HEK293 (cell line): ENCODE data around the gene DCUN1D2.

Experiments used
- GLIS1 ChIP-seq: fragments of 450-650 bp; formaldehyde crosslinking; IDR thresholded peaks from 2 replicates; pipeline ENCODE4 v1.5.1; 2016; ENCODE audit warnings: missing biosample characterization, missing genetic modification characterization
- KLF10 ChIP-seq: fragments of 450-650 bp; IDR thresholded peaks from 2 replicates; pipeline ENCODE4 v1.5.1; 2018; ENCODE audit warnings: missing biosample characterization, mild to moderate bottlenecking, missing genetic modification characterization
- MYNN ChIP-seq: fragments of 450-650 bp; formaldehyde crosslinking; IDR thresholded peaks from 2 replicates; pipeline ENCODE4 v1.5.1; 2016; ENCODE audit warnings: missing biosample characterization, missing genetic modification characterization, borderline replicate concordance
- YY2 ChIP-seq: fragments of 450-650 bp; formaldehyde crosslinking; IDR thresholded peaks from 2 replicates; pipeline ENCODE4 v1.5.1; 2016; ENCODE audit warnings: missing biosample characterization, missing genetic modification characterization
- ZFP41 ChIP-seq: fragments of 450-650 bp; formaldehyde crosslinking; IDR thresholded peaks from 2 replicates; pipeline ENCODE4 v1.5.1; 2016; ENCODE audit warnings: missing biosample characterization, missing genetic modification characterization, borderline replicate concordance
- ZNF146 ChIP-seq: fragments of 450-650 bp; formaldehyde crosslinking; IDR thresholded peaks from 2 replicates; pipeline ENCODE4 v1.5.1; 2016; ENCODE audit warnings: missing biosample characterization, missing genetic modification characterization
- ZNF211 ChIP-seq: fragments of 450-650 bp; formaldehyde crosslinking; IDR thresholded peaks from 2 replicates; pipeline ENCODE4 v1.5.1; 2016; ENCODE audit warnings: low read depth, missing biosample characterization, missing genetic modification characterization
- ZNF24 ChIP-seq: fragments of 450-650 bp; formaldehyde crosslinking; IDR thresholded peaks from 2 replicates; pipeline ENCODE4 v1.5.1; 2016; ENCODE audit warnings: missing biosample characterization, missing genetic modification characterization
- ZNF555 ChIP-seq: fragments of 450-650 bp; formaldehyde crosslinking; conservative IDR thresholded peaks from 2 replicates; pipeline ENCODE4 v1.5.1; 2017; ENCODE audit warnings: missing biosample characterization, mild to moderate bottlenecking, missing genetic modification characterization, inconsistent platforms
- ZNF76 ChIP-seq: fragments of 450-650 bp; formaldehyde crosslinking; IDR thresholded peaks from 2 replicates; pipeline ENCODE4; 2016; ENCODE audit warnings: low read depth, missing biosample characterization, missing genetic modification characterization, borderline replicate concordance
- ZNF837 ChIP-seq: fragments of 450-650 bp; formaldehyde crosslinking; IDR thresholded peaks from 2 replicates; pipeline ENCODE4 v1.5.1; 2016; ENCODE audit warnings: missing biosample characterization, missing genetic modification characterization
- ZXDB ChIP-seq: fragments of 450-650 bp; formaldehyde crosslinking; IDR thresholded peaks from 2 replicates; pipeline ENCODE4 v1.5.1; 2016; ENCODE audit warnings: missing biosample characterization, missing genetic modification characterization
- TF ChIP-seq, protein P1 (sequence below): fragments of 450-650 bp; formaldehyde crosslinking; IDR thresholded peaks from 2 replicates; pipeline ENCODE4 v1.5.1; 2016; ENCODE audit warnings: missing biosample characterization, missing genetic modification characterization, low read depth
- TF ChIP-seq, protein P2 (sequence below): fragments of 450-650 bp; formaldehyde crosslinking; IDR thresholded peaks from 2 replicates; pipeline ENCODE4 v1.5.1; 2016; ENCODE audit warnings: missing biosample characterization, missing genetic modification characterization
- TF ChIP-seq, protein P3 (sequence below): IDR thresholded peaks from 2 replicates; pipeline ENCODE4 v1.6.1; 2011; ENCODE audit warnings: mild to moderate bottlenecking, low read depth, low read length, borderline replicate concordance
- TF ChIP-seq, protein P4 (sequence below): fragments of 450-650 bp; formaldehyde crosslinking; IDR thresholded peaks from 2 replicates; pipeline ENCODE4 v1.5.1; 2016; ENCODE audit warnings: missing biosample characterization, missing genetic modification characterization
- TF ChIP-seq, protein P5 (sequence below): fragments of 450-650 bp; formaldehyde crosslinking; IDR thresholded peaks from 2 replicates; pipeline ENCODE4 v1.5.1; 2016; ENCODE audit warnings: missing biosample characterization, missing genetic modification characterization
- TF ChIP-seq, protein P6 (sequence below): fragments of 450-650 bp; formaldehyde crosslinking; IDR thresholded peaks from 2 replicates; pipeline ENCODE4 v1.5.1; 2016; ENCODE audit warnings: missing biosample characterization, missing genetic modification characterization, borderline replicate concordance
- TF ChIP-seq, protein P7 (sequence below): fragments of 450-650 bp; formaldehyde crosslinking; IDR thresholded peaks from 2 replicates; pipeline ENCODE4 v1.5.1; 2016; ENCODE audit warnings: missing biosample characterization, missing genetic modification characterization, borderline replicate concordance

DCUN1D2 gene

DNA sequence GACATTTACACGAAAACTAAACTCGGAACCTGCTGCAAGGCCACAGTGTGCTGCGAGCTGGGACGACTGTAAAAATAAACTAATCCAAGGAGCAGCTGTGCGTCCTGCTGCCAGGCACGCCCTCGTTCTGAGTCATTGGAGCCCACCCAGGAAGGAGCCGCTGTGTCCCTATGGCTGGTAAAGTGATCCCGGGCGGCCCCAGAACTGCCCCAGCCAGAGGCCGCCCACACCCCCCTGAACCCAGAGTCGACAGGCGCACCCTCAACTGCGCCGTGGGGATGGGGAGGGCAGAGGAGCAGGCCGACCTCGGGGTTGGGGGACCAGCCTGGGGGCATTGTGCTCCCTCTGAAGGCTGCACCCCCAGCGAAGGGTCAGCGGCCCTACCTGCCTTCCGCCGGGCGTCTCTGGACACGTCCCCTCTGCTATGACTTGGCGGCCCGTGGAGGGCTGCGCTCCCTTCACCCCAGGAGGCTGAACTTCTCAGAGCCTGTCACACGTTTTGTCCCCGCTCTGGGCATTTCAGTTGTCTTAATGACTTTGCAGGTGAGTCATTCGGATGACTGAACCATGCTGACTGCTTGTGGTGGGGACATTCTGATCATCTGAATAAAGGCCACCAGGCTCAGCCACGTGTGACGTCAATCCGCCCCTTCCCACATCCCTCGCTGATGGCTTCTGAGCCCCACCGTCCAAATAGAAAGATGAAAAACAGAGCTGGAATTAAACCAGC lies 79.9 kb downstream of the DCUN1D2 start (continued):
- TF ChIP-seq, protein P1, sequence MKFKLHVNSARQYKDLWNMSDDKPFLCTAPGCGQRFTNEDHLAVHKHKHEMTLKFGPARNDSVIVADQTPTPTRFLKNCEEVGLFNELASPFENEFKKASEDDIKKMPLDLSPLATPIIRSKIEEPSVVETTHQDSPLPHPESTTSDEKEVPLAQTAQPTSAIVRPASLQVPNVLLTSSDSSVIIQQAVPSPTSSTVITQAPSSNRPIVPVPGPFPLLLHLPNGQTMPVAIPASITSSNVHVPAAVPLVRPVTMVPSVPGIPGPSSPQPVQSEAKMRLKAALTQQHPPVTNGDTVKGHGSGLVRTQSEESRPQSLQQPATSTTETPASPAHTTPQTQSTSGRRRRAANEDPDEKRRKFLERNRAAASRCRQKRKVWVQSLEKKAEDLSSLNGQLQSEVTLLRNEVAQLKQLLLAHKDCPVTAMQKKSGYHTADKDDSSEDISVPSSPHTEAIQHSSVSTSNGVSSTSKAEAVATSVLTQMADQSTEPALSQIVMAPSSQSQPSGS: peak; percentile 42; the same call in 1 of the 2 replicates
- TF ChIP-seq KLF10 (tag by site-specific recombination) (0 out of 2 replicates have a peak, but pooled peaks have one; percentile 15), ZNF146 (no peak), ZNF76 (tag by site-specific recombination) (no peak), ZFP41 (tag by site-specific recombination) (no peak), ZNF211 (tag by site-specific recombination) (no peak), GLIS1 (tag by site-specific recombination) (peak; percentile 94), ZNF24 (tag by site-specific recombination) (peak; percentile 64), ZXDB (tag by site-specific recombination) (no peak), MYNN (0 out of 2 replicates have a peak, but pooled peaks have one; percentile 11), ZNF837 (tag by site-specific recombination) (no peak), YY2 (tag by site-specific recombination) (no peak), ZNF555 (no peak)
- TF ChIP-seq, protein P2, sequence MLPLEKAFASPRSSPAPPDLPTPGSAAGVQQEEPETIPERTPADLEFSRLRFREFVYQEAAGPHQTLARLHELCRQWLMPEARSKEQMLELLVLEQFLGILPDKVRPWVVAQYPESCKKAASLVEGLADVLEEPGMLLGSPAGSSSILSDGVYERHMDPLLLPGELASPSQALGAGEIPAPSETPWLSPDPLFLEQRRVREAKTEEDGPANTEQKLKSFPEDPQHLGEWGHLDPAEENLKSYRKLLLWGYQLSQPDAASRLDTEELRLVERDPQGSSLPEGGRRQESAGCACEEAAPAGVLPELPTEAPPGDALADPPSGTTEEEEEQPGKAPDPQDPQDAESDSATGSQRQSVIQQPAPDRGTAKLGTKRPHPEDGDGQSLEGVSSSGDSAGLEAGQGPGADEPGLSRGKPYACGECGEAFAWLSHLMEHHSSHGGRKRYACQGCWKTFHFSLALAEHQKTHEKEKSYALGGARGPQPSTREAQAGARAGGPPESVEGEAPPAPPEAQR (tag by site-specific recombination): no peak
- TF ChIP-seq, protein P3, sequence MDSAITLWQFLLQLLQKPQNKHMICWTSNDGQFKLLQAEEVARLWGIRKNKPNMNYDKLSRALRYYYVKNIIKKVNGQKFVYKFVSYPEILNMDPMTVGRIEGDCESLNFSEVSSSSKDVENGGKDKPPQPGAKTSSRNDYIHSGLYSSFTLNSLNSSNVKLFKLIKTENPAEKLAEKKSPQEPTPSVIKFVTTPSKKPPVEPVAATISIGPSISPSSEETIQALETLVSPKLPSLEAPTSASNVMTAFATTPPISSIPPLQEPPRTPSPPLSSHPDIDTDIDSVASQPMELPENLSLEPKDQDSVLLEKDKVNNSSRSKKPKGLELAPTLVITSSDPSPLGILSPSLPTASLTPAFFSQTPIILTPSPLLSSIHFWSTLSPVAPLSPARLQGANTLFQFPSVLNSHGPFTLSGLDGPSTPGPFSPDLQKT: no peak
- TF ChIP-seq, protein P4, sequence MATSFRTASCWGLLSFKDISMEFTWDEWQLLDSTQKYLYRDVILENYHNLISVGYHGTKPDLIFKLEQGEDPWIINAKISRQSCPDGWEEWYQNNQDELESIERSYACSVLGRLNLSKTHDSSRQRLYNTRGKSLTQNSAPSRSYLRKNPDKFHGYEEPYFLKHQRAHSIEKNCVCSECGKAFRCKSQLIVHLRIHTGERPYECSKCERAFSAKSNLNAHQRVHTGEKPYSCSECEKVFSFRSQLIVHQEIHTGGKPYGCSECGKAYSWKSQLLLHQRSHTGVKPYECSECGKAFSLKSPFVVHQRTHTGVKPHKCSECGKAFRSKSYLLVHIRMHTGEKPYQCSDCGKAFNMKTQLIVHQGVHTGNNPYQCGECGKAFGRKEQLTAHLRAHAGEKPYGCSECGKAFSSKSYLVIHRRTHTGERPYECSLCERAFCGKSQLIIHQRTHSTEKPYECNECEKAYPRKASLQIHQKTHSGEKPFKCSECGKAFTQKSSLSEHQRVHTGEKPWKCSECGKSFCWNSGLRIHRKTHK: no peak
- TF ChIP-seq, protein P5, sequence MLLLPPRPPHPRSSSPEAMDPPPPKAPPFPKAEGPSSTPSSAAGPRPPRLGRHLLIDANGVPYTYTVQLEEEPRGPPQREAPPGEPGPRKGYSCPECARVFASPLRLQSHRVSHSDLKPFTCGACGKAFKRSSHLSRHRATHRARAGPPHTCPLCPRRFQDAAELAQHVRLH: no peak
- TF ChIP-seq, protein P6, sequence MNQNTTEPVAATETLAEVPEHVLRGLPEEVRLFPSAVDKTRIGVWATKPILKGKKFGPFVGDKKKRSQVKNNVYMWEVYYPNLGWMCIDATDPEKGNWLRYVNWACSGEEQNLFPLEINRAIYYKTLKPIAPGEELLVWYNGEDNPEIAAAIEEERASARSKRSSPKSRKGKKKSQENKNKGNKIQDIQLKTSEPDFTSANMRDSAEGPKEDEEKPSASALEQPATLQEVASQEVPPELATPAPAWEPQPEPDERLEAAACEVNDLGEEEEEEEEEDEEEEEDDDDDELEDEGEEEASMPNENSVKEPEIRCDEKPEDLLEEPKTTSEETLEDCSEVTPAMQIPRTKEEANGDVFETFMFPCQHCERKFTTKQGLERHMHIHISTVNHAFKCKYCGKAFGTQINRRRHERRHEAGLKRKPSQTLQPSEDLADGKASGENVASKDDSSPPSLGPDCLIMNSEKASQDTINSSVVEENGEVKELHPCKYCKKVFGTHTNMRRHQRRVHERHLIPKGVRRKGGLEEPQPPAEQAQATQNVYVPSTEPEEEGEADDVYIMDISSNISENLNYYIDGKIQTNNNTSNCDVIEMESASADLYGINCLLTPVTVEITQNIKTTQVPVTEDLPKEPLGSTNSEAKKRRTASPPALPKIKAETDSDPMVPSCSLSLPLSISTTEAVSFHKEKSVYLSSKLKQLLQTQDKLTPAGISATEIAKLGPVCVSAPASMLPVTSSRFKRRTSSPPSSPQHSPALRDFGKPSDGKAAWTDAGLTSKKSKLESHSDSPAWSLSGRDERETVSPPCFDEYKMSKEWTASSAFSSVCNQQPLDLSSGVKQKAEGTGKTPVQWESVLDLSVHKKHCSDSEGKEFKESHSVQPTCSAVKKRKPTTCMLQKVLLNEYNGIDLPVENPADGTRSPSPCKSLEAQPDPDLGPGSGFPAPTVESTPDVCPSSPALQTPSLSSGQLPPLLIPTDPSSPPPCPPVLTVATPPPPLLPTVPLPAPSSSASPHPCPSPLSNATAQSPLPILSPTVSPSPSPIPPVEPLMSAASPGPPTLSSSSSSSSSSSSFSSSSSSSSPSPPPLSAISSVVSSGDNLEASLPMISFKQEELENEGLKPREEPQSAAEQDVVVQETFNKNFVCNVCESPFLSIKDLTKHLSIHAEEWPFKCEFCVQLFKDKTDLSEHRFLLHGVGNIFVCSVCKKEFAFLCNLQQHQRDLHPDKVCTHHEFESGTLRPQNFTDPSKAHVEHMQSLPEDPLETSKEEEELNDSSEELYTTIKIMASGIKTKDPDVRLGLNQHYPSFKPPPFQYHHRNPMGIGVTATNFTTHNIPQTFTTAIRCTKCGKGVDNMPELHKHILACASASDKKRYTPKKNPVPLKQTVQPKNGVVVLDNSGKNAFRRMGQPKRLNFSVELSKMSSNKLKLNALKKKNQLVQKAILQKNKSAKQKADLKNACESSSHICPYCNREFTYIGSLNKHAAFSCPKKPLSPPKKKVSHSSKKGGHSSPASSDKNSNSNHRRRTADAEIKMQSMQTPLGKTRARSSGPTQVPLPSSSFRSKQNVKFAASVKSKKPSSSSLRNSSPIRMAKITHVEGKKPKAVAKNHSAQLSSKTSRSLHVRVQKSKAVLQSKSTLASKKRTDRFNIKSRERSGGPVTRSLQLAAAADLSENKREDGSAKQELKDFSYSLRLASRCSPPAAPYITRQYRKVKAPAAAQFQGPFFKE (tag by site-specific recombination): no peak
- TF ChIP-seq, protein P7, sequence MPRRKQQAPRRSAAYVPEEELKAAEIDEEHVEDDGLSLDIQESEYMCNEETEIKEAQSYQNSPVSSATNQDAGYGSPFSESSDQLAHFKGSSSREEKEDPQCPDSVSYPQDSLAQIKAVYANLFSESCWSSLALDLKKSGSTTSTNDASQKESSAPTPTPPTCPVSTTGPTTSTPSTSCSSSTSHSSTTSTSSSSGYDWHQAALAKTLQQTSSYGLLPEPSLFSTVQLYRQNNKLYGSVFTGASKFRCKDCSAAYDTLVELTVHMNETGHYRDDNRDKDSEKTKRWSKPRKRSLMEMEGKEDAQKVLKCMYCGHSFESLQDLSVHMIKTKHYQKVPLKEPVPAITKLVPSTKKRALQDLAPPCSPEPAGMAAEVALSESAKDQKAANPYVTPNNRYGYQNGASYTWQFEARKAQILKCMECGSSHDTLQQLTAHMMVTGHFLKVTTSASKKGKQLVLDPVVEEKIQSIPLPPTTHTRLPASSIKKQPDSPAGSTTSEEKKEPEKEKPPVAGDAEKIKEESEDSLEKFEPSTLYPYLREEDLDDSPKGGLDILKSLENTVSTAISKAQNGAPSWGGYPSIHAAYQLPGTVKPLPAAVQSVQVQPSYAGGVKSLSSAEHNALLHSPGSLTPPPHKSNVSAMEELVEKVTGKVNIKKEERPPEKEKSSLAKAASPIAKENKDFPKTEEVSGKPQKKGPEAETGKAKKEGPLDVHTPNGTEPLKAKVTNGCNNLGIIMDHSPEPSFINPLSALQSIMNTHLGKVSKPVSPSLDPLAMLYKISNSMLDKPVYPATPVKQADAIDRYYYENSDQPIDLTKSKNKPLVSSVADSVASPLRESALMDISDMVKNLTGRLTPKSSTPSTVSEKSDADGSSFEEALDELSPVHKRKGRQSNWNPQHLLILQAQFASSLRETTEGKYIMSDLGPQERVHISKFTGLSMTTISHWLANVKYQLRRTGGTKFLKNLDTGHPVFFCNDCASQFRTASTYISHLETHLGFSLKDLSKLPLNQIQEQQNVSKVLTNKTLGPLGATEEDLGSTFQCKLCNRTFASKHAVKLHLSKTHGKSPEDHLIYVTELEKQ (tag by site-specific recombination): 0 out of 2 replicates have a peak, but pooled peaks have one; percentile 56
